Ishikawa (cell line): ENCODE data around the gene HCK.

Experiments used
- CEBPB ChIP-seq: IDR thresholded peaks from 2 replicates; pipeline ENCODE4 v1.6.1; 2012
- EP300 ChIP-seq: IDR thresholded peaks from 2 replicates; pipeline ENCODE4 v1.6.1; 2012; ENCODE audit warnings: borderline replicate concordance
- TAF1 ChIP-seq: IDR thresholded peaks from 2 replicates; pipeline ENCODE4 v1.6.1; 2012; ENCODE audit warnings: low read depth, mild to moderate bottlenecking
- TCF12 ChIP-seq: IDR thresholded peaks from 2 replicates; pipeline ENCODE4 v1.6.1; 2012; ENCODE audit warnings: low read depth
- TEAD4 ChIP-seq: IDR thresholded peaks from 2 replicates; pipeline ENCODE4 v1.6.1; 2012
- ZBTB7A ChIP-seq: IDR thresholded peaks from 2 replicates; pipeline ENCODE4 v1.6.1; 2012; ENCODE audit warnings: low read depth
- TF ChIP-seq, protein P1 (sequence below): IDR thresholded peaks from 2 replicates; pipeline ENCODE4 v1.6.1; 2012; ENCODE audit warnings: low read depth, mild to moderate bottlenecking
- TF ChIP-seq, protein P2 (sequence below): IDR thresholded peaks from 2 replicates; pipeline ENCODE4 v1.6.1; 2012

DNA sequence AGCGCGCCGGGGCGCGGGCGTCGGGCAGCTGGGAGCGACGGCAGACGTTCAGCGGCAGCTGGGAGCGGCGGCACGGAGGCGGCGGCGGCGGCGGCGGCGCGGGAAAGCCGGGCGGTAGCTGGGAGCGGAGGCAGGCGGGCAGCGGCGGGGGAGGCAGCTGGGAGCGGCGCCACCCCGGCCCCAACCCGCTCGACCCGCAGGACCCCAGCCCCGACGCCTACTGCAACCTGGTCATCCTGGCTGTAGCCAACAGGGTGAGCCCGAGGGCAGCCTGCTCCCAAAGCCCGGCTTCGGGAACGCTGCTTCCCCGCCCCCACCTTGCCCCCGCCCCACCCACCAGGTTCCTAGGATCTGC is 32.9 kb upstream of the HCK start:
- TF ChIP-seq, protein P1, sequence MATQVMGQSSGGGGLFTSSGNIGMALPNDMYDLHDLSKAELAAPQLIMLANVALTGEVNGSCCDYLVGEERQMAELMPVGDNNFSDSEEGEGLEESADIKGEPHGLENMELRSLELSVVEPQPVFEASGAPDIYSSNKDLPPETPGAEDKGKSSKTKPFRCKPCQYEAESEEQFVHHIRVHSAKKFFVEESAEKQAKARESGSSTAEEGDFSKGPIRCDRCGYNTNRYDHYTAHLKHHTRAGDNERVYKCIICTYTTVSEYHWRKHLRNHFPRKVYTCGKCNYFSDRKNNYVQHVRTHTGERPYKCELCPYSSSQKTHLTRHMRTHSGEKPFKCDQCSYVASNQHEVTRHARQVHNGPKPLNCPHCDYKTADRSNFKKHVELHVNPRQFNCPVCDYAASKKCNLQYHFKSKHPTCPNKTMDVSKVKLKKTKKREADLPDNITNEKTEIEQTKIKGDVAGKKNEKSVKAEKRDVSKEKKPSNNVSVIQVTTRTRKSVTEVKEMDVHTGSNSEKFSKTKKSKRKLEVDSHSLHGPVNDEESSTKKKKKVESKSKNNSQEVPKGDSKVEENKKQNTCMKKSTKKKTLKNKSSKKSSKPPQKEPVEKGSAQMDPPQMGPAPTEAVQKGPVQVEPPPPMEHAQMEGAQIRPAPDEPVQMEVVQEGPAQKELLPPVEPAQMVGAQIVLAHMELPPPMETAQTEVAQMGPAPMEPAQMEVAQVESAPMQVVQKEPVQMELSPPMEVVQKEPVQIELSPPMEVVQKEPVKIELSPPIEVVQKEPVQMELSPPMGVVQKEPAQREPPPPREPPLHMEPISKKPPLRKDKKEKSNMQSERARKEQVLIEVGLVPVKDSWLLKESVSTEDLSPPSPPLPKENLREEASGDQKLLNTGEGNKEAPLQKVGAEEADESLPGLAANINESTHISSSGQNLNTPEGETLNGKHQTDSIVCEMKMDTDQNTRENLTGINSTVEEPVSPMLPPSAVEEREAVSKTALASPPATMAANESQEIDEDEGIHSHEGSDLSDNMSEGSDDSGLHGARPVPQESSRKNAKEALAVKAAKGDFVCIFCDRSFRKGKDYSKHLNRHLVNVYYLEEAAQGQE = no peak
- TF ChIP-seq TAF1 (no peak), EP300 (no peak), CEBPB (no peak), ZBTB7A (peak; percentile 39; the same call in 1 of the 2 replicates), TCF12 (no peak), TEAD4 (no peak)
- TF ChIP-seq, protein P2, sequence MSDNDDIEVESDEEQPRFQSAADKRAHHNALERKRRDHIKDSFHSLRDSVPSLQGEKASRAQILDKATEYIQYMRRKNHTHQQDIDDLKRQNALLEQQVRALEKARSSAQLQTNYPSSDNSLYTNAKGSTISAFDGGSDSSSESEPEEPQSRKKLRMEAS = no peak
